ENCODE measurements around the gene KCNK15. TPM values are rescaled to one million over a fixed set of nuclear protein-coding genes. Genes with fewer than 3 reads are reported as not detected.

The KCNK15 gene
- total and polyA plus RNA-seq, 9 of the 15 experiments (the other 6 are each of a cell fraction or from before 2014, with no cell fraction given) = 0.03 to 0.30 (median 0.17) TPM; not detected in 5

DNA sequence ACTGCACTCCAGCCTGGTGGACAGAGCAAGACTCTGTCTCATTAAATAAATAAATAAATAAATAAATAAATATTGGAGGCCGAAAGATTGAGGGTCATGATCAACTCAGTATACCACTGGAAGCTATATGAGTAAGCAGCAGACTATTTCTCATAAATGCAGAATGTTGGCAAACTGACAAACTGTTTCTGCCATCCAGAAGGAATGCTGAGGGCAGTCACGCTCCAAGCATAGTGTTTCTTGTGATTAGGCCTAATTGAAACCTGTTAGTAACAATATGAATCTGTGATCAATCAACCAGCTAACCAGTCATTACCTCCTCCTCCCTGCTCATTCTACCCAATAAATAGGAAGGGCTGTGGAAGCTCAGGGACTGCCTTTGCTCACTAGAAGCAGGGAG, 15.2 kb upstream of the KCNK15 start:
- 9% methylated on average over 2 of the region's 2 CpGs for WGBS (ENCODE audit: insufficient coverage, low coverage, missing lambda C conversion rate)
- FAIRE-seq = no peak
- BruUV-seq (replicated peaks) = no TSS peak
- in situ Hi-C loops (cut with MboI) (no loop called here), intact Hi-C loops (cut with micrococcal nuclease) (loop anchor here (5.0 kb wide), 2 partner anchors 137 to 513 kb away; no protein-coding TSS in a partner anchor)
- Histone ChIP-seq H3K79me2 (ENCODE audit: control insufficient read depth, insufficient read depth, low read length) (no peaks in the 10 kb centered on the region), H2AFZ (ENCODE audit: low read depth, low read length) (no peak overlapping the region), H3K9ac (ENCODE audit: insufficient read depth in 1 of 2, low read depth in 2 of 2, low read length in 2 of 2) (no peak overlapping the region), H3K9me1 (ENCODE audit: control insufficient read depth, insufficient read depth, low read length) (no peaks in the 10 kb centered on the region), H3K4me2 (ENCODE audit: insufficient read depth, low read length) (no peak overlapping the region), H3K9me3 (replicated peaks; ENCODE audit: control insufficient read depth, insufficient read depth, low read depth, low read length) (no peaks in the 10 kb centered on the region), H3K27me3 (ENCODE audit: control insufficient read depth in 2 of 2, insufficient read depth in 2 of 2, low read length in 2 of 2) (peaks cover 21 to 41% of the 10 kb centered on the region in 2 experiments), H3K36me3 (ENCODE audit: control insufficient read depth, insufficient read depth, low read length) (no peaks in the 10 kb centered on the region), H4K20me1 (replicated peaks; ENCODE audit: control insufficient read depth, insufficient read depth, low read length) (peaks cover 6% of the 10 kb centered on the region; the same call in 1 of the 2 replicates), H3K4me3 (no peak overlapping the region), H3K4me1 (replicated peaks in 1 of 2; ENCODE audit: control insufficient read depth in 2 of 2, insufficient read depth in 2 of 2, low read length in 2 of 2) (peaks cover 0 to 4% of the 10 kb centered on the region in 2 experiments; a peak in 2 of 5 replicates), H3K27ac (ENCODE audit: extremely low read depth, low read depth, low read length) (no peak overlapping the region)
- no peak for DNase-seq (ENCODE audit: extremely low read depth in 1 of 4, low spot score in 3 of 4)
- POLR2A ChIA-PET = interaction anchor here (0.9 to 1.0 kb wide), 2 partner anchors 18 to 40 kb away, joined by 3 to 4 read pairs; no protein-coding TSS in a partner anchor
- CTCF ChIA-PET (ENCODE audit: low intra/inter-chr PET ratio) = interaction anchor here (6.8 kb wide), 1 partner anchor 45 kb away, joined by 58 read pairs; no protein-coding TSS in a partner anchor
- no peak for ATAC-seq
- TF ChIP-seq ZFPM2 (CRISPR knock-in tag; IDR thresholded peaks at IDR 0.05) (no peak), KHSRP (IDR thresholded peaks at IDR 0.05) (no peak), ZNF766 (CRISPR knock-in tag; conservative IDR thresholded peaks at IDR 0.05) (no peak), RCOR1 (IDR thresholded peaks at IDR 0.05; ENCODE audit: borderline replicate concordance in 1 of 2, low read depth in 2 of 2, low read length in 2 of 2) (no peak), MEF2A (IDR thresholded peaks at IDR 0.05; ENCODE audit: control insufficient read depth, low read depth, low read length) (no peak), GABPA (tag; conservative IDR thresholded peaks at IDR 0.05; ENCODE audit: low read depth) (no peak), FOS (IDR thresholded peaks at IDR 0.05; ENCODE audit: extremely low read depth, insufficient read length) (no peak), SMARCB1 (IDR thresholded peaks at IDR 0.05; ENCODE audit: insufficient read length, low read depth) (no peak), HDAC1 (IDR thresholded peaks at IDR 0.05) (no peak), XRCC4 (IDR thresholded peaks at IDR 0.05; ENCODE audit: extremely low read depth, insufficient read depth, insufficient read length) (no peak), RBM25 (IDR thresholded peaks at IDR 0.05; ENCODE audit: low read depth, low read length, severe bottlenecking) (no peak), HDAC2 (IDR thresholded peaks at IDR 0.05) (no peak), NBN (IDR thresholded peaks at IDR 0.05; ENCODE audit: low read depth) (no peak)
- TF ChIP-seq, protein P1, sequence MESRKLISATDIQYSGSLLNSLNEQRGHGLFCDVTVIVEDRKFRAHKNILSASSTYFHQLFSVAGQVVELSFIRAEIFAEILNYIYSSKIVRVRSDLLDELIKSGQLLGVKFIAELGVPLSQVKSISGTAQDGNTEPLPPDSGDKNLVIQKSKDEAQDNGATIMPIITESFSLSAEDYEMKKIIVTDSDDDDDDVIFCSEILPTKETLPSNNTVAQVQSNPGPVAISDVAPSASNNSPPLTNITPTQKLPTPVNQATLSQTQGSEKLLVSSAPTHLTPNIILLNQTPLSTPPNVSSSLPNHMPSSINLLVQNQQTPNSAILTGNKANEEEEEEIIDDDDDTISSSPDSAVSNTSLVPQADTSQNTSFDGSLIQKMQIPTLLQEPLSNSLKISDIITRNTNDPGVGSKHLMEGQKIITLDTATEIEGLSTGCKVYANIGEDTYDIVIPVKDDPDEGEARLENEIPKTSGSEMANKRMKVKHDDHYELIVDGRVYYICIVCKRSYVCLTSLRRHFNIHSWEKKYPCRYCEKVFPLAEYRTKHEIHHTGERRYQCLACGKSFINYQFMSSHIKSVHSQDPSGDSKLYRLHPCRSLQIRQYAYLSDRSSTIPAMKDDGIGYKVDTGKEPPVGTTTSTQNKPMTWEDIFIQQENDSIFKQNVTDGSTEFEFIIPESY (CRISPR knock-in tag; IDR thresholded peaks at IDR 0.05) = no peak
- TF ChIP-seq, protein P2, sequence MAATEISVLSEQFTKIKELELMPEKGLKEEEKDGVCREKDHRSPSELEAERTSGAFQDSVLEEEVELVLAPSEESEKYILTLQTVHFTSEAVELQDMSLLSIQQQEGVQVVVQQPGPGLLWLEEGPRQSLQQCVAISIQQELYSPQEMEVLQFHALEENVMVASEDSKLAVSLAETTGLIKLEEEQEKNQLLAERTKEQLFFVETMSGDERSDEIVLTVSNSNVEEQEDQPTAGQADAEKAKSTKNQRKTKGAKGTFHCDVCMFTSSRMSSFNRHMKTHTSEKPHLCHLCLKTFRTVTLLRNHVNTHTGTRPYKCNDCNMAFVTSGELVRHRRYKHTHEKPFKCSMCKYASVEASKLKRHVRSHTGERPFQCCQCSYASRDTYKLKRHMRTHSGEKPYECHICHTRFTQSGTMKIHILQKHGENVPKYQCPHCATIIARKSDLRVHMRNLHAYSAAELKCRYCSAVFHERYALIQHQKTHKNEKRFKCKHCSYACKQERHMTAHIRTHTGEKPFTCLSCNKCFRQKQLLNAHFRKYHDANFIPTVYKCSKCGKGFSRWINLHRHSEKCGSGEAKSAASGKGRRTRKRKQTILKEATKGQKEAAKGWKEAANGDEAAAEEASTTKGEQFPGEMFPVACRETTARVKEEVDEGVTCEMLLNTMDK (IDR thresholded peaks at IDR 0.05; ENCODE audit: borderline replicate concordance, insufficient read depth, low read depth, low read length, poor library complexity, severe bottlenecking) = no peak
- TF ChIP-seq, protein P3, sequence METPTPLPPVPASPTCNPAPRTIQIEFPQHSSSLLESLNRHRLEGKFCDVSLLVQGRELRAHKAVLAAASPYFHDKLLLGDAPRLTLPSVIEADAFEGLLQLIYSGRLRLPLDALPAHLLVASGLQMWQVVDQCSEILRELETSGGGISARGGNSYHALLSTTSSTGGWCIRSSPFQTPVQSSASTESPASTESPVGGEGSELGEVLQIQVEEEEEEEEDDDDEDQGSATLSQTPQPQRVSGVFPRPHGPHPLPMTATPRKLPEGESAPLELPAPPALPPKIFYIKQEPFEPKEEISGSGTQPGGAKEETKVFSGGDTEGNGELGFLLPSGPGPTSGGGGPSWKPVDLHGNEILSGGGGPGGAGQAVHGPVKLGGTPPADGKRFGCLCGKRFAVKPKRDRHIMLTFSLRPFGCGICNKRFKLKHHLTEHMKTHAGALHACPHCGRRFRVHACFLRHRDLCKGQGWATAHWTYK (CRISPR knock-in tag; IDR thresholded peaks at IDR 0.05) = no peak
